HepG2 (cell line): Measurements from ENCODE around the gene NSL1. TPM values are rescaled to one million over a fixed set of nuclear protein-coding genes. Genes with fewer than 3 reads are reported as not detected.
A peak's percentile ranks its signal among the peaks of the same experiment; 100 is the strongest.

Experiments used
- DNMT3B ChIP-seq: conservative IDR thresholded peaks from 2 replicates; pipeline ENCODE4 v1.6.1; 2016; ENCODE audit warnings: missing biosample characterization, control low read depth
- FLYWCH1 ChIP-seq: sonication (generic); formaldehyde crosslinking; IDR thresholded peaks from 2 replicates; pipeline ENCODE4 v1.8.1; 2023; ENCODE audit warnings: mild to moderate bottlenecking, missing genetic modification reagents
- HMG20A ChIP-seq: IDR thresholded peaks from 2 replicates; pipeline ENCODE4 v1.6.1; 2016; ENCODE audit warnings: borderline replicate concordance
- KAT7 ChIP-seq: IDR thresholded peaks from 2 replicates; pipeline ENCODE4 v1.6.1; 2018; ENCODE audit warnings: borderline replicate concordance, missing compliant biosample characterization
- MAF1 ChIP-seq: sonication (generic); formaldehyde crosslinking; IDR thresholded peaks from 2 replicates; pipeline ENCODE4 v1.5.0; 2020; ENCODE audit warnings: missing genetic modification reagents, borderline replicate concordance
- PHF21A ChIP-seq: sonication (generic); formaldehyde crosslinking; IDR thresholded peaks from 2 replicates; pipeline ENCODE4 v1.5.0; 2020; ENCODE audit warnings: mild to moderate bottlenecking, missing genetic modification reagents
- SMAD1 ChIP-seq: sonication (generic); formaldehyde crosslinking; IDR thresholded peaks from 2 replicates; pipeline ENCODE4 v1.4.0; 2020; ENCODE audit warnings: missing genetic modification reagents, low read depth, mild to moderate bottlenecking, borderline replicate concordance
- SOX5 ChIP-seq: IDR thresholded peaks from 2 replicates; pipeline ENCODE4 v1.6.1; 2016; ENCODE audit warnings: borderline replicate concordance
- TAF1 ChIP-seq: sonication (generic); formaldehyde crosslinking; IDR thresholded peaks from 2 replicates; pipeline ENCODE4 v1.4.0; 2020; ENCODE audit warnings: missing genetic modification reagents
- ZBTB1 ChIP-seq: sonication (generic); formaldehyde crosslinking; IDR thresholded peaks from 2 replicates; pipeline ENCODE4 v1.4.0; 2020; ENCODE audit warnings: missing genetic modification reagents, borderline replicate concordance
- ZNF282 ChIP-seq: fragments of 450-650 bp; IDR thresholded peaks from 2 replicates; pipeline ENCODE4 v1.6.1; 2018; ENCODE audit not compliant: partially characterized antibody
- ZNF331 ChIP-seq: sonication (generic); formaldehyde crosslinking; IDR thresholded peaks from 2 replicates; pipeline ENCODE4 v1.4.0; 2020; ENCODE audit warnings: missing genetic modification reagents
- ZNF720 ChIP-seq: sonication (generic); formaldehyde crosslinking; IDR thresholded peaks from 2 replicates; pipeline ENCODE4 v1.4.0; 2020; ENCODE audit warnings: missing genetic modification reagents
- polyA plus RNA-seq, 8 experiments: library from polyadenylated mRNA; depleted of rRNA in 3 of 8; stranded (reverse) in 7 of 8; unstranded in 1 of 8; fragments of >200 nt; fragmentation: Illumina TruSeq in 4 of 8; extraction: Trizol in 4 of 8; gene quantifications; 2 replicates each; pipeline versions ENCODE4 v1.2.1 to v1.2.3, GENCODE V29; 2011 to 2016; ENCODE audit warnings: low read depth in 4 of 8, missing spikeins in 1 of 8, mixed read lengths in 1 of 8; ENCODE audit not compliant: insufficient read depth in 1 of 8
- total RNA-seq, 5 experiments: library from RNA; depleted of rRNA; stranded (reverse); fragments of >200 nt; fragmentation: Illumina TruSeq; extraction: Trizol; gene quantifications; 2 replicates each; pipeline ENCODE4 v1.2.3, GENCODE V29; 2016; ENCODE audit warnings: low read depth in 1 of 5
- TF ChIP-seq, protein P1 (sequence below): sonication (generic); formaldehyde crosslinking; IDR thresholded peaks from 2 replicates; pipeline ENCODE4 v1.4.0; 2020; ENCODE audit warnings: mild to moderate bottlenecking, missing genetic modification reagents
- TF ChIP-seq, protein P2 (sequence below): sonication (generic); formaldehyde crosslinking; IDR thresholded peaks from 2 replicates; pipeline ENCODE4 v1.5.1; 2020; ENCODE audit warnings: mild to moderate bottlenecking, missing genetic modification reagents, borderline replicate concordance
- TF ChIP-seq, protein P3 (sequence below): sonication (generic); formaldehyde crosslinking; IDR thresholded peaks from 2 replicates; pipeline ENCODE4 v1.4.0; 2020; ENCODE audit warnings: mild to moderate bottlenecking, missing genetic modification reagents, borderline replicate concordance
- TF ChIP-seq, protein P4 (sequence below): sonication (generic); formaldehyde crosslinking; IDR thresholded peaks from 2 replicates; pipeline ENCODE4 v1.4.0; 2020; ENCODE audit warnings: missing genetic modification reagents
- TF ChIP-seq, protein P5 (sequence below): sonication (generic); formaldehyde crosslinking; IDR thresholded peaks from 2 replicates; pipeline ENCODE4 v1.8.1; 2023; ENCODE audit warnings: missing genetic modification reagents, mild to moderate bottlenecking, borderline replicate concordance
- TF ChIP-seq, protein P6 (sequence below): sonication (generic); formaldehyde crosslinking; IDR thresholded peaks from 2 replicates; pipeline ENCODE4 v1.5.1; 2020; ENCODE audit warnings: missing genetic modification reagents, mild to moderate bottlenecking, borderline replicate concordance

Gene NSL1
- total and polyA plus RNA-seq, 2 of the 13 experiments (the other 11 are each of a cell fraction or from before 2014, with no cell fraction given): 34.5 to 77.4 TPM

DNA sequence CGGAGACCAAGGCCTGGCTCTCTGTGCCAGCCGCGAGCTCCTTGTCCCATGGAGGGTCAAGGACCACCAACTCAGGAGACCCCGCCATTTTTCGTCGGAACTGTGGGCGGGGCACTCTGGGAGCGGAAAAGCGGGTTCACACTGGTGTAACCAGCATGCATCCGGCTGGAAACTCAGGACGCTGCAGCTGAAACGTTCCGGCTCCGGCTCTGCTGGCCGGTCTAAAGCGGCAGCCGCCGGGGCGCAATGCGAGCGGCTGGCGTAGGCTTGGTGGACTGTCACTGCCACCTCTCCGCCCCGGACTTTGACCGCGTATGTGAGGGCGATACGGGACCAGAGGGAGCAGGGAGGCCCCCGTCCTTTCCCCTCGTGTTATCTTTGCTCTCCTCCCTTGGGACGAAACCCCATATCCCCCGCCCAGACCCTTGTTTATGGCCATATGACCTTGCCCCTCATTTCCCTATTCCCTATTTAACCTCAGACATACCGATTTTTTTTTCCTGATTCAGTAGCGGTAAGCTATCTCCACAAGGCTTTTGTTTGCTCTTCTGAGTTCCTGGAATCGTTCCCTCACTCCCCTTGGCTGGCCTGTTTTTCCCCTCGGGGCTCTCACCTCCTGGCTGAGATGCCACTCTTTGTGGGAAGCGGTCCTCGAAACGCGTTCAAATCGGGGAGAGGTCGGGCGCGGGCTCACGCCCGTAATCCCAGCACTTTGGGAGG is at the start of gene NSL1, which contains the start of gene TATDN3 (continued):
- TF ChIP-seq ZNF720 (CRISPR knock-in tag) (no peak), PHF21A (CRISPR knock-in tag) (peak; percentile 99), MAF1 (CRISPR knock-in tag) (peak; percentile 84), SMAD1 (CRISPR knock-in tag) (peak; percentile 95; the same call in 1 of the 2 replicates), KAT7 (peak; percentile 89; the same call in 1 of the 2 replicates), HMG20A (CRISPR knock-in tag) (peak; percentile 82; the same call in 1 of the 2 replicates), ZNF282 (no peak), DNMT3B (no peak), TAF1 (CRISPR knock-in tag) (peak; percentile 98), SOX5 (CRISPR knock-in tag) (peak; percentile 79), FLYWCH1 (no peak), ZBTB1 (CRISPR knock-in tag) (no peak), ZNF331 (CRISPR knock-in tag) (peak; percentile 94)
- TF ChIP-seq, protein P1, sequence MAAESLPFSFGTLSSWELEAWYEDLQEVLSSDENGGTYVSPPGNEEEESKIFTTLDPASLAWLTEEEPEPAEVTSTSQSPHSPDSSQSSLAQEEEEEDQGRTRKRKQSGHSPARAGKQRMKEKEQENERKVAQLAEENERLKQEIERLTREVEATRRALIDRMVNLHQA (CRISPR knock-in tag): peak; percentile 65; the same call in 1 of the 2 replicates
- TF ChIP-seq, protein P2, sequence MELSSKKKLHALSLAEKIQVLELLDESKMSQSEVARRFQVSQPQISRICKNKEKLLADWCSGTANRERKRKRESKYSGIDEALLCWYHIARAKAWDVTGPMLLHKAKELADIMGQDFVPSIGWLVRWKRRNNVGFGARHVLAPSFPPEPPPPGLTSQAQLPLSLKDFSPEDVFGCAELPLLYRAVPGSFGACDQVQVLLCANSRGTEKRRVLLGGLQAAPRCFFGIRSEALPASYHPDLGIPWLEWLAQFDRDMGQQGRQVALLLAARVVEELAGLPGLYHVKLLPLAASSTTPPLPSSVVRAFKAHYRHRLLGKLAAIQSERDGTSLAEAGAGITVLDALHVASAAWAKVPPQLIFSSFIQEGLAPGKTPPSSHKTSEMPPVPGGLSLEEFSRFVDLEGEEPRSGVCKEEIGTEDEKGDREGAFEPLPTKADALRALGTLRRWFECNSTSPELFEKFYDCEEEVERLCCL (CRISPR knock-in tag): 0 out of 2 replicates have a peak, but pooled peaks have one; percentile 53
- TF ChIP-seq, protein P3, sequence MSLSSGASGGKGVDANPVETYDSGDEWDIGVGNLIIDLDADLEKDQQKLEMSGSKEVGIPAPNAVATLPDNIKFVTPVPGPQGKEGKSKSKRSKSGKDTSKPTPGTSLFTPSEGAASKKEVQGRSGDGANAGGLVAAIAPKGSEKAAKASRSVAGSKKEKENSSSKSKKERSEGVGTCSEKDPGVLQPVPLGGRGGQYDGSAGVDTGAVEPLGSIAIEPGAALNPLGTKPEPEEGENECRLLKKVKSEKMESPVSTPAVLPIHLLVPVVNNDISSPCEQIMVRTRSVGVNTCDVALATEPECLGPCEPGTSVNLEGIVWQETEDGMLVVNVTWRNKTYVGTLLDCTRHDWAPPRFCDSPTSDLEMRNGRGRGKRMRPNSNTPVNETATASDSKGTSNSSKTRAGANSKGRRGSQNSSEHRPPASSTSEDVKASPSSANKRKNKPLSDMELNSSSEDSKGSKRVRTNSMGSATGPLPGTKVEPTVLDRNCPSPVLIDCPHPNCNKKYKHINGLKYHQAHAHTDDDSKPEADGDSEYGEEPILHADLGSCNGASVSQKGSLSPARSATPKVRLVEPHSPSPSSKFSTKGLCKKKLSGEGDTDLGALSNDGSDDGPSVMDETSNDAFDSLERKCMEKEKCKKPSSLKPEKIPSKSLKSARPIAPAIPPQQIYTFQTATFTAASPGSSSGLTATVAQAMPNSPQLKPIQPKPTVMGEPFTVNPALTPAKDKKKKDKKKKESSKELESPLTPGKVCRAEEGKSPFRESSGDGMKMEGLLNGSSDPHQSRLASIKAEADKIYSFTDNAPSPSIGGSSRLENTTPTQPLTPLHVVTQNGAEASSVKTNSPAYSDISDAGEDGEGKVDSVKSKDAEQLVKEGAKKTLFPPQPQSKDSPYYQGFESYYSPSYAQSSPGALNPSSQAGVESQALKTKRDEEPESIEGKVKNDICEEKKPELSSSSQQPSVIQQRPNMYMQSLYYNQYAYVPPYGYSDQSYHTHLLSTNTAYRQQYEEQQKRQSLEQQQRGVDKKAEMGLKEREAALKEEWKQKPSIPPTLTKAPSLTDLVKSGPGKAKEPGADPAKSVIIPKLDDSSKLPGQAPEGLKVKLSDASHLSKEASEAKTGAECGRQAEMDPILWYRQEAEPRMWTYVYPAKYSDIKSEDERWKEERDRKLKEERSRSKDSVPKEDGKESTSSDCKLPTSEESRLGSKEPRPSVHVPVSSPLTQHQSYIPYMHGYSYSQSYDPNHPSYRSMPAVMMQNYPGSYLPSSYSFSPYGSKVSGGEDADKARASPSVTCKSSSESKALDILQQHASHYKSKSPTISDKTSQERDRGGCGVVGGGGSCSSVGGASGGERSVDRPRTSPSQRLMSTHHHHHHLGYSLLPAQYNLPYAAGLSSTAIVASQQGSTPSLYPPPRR (CRISPR knock-in tag): peak; percentile 72
- TF ChIP-seq, protein P4, sequence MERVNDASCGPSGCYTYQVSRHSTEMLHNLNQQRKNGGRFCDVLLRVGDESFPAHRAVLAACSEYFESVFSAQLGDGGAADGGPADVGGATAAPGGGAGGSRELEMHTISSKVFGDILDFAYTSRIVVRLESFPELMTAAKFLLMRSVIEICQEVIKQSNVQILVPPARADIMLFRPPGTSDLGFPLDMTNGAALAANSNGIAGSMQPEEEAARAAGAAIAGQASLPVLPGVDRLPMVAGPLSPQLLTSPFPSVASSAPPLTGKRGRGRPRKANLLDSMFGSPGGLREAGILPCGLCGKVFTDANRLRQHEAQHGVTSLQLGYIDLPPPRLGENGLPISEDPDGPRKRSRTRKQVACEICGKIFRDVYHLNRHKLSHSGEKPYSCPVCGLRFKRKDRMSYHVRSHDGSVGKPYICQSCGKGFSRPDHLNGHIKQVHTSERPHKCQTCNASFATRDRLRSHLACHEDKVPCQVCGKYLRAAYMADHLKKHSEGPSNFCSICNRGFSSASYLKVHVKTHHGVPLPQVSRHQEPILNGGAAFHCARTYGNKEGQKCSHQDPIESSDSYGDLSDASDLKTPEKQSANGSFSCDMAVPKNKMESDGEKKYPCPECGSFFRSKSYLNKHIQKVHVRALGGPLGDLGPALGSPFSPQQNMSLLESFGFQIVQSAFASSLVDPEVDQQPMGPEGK (CRISPR knock-in tag): peak; percentile 88
- TF ChIP-seq, protein P5, sequence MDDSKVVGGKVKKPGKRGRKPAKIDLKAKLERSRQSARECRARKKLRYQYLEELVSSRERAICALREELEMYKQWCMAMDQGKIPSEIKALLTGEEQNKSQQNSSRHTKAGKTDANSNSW: peak; percentile 21; the same call in 1 of the 2 replicates
- TF ChIP-seq, protein P6, sequence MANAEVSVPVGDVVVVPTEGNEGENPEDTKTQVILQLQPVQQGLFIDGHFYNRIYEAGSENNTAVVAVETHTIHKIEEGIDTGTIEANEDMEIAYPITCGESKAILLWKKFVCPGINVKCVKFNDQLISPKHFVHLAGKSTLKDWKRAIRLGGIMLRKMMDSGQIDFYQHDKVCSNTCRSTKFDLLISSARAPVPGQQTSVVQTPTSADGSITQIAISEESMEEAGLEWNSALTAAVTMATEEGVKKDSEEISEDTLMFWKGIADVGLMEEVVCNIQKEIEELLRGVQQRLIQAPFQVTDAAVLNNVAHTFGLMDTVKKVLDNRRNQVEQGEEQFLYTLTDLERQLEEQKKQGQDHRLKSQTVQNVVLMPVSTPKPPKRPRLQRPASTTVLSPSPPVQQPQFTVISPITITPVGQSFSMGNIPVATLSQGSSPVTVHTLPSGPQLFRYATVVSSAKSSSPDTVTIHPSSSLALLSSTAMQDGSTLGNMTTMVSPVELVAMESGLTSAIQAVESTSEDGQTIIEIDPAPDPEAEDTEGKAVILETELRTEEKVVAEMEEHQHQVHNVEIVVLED: peak; percentile 83; the same call in 1 of the 2 replicates
